T-cell (primary cell): Measurements from ENCODE around the gene VARS1. TPM values are rescaled to one million over a fixed set of nuclear protein-coding genes. Genes with fewer than 3 reads are reported as not detected.
A peak's percentile ranks its signal among the peaks of the same experiment; 100 is the strongest.
"Not testable (repeated sequence)": the region's sequence is repeated elsewhere in the genome, so short reads cannot be mapped to it uniquely, and the experiment has no call there.

Experiments used
- ATAC-seq, 4 experiments: fragments of 200-7000 bp in 3 of 4; fragments of 150-1000 bp in 1 of 4; cut with Tn5 transposase; replicated peaks in 1 of 4; 1 replicate in 3 of 4; 2 replicates in 1 of 4; pipeline ENCODE4 v1.10.0; 2021; ENCODE audit warnings: moderate library complexity in 3 of 4, mild to moderate bottlenecking in 2 of 4, moderate number of reproducible peaks in 1 of 4
- CTCF ChIA-PET, 2 donors: fragments of 300-600 bp; sonication (Branson Sonifier 250); formaldehyde crosslinking; loops; one replicate each; lab custom pipeline; 2022; ENCODE audit warnings: antibody characterized with exemption in 2 of 2; lab: Charles Lee
- POLR2A ChIA-PET, 2 donors: fragments of 300-600 bp; sonication (Branson Sonifier 250); formaldehyde crosslinking; loops; one replicate each; lab custom pipeline; 2022; ENCODE audit warnings: antibody characterized with exemption in 2 of 2; lab: Charles Lee
- DNase-seq, 35 experiments: peaks; one replicate each; pipeline versions ENCODE4 v3.0.0 to v3.0.0-alpha.2; 2013 to 2023
- H3K27ac ChIP-seq: one replicate; pipeline ENCODE4 v1.5.1; 2013; ENCODE audit warnings: low read length
- H3K27me3 ChIP-seq, 2 experiments: replicated peaks in 1 of 2; 1 replicate in 1 of 2; 2 replicates in 1 of 2; pipeline versions ENCODE4 v1.6.1 to v1.7.0; 2013; ENCODE audit warnings: low read length in 1 of 2, mixed read lengths in 1 of 2; ENCODE audit not compliant: control insufficient read depth in 2 of 2, insufficient read depth in 2 of 2; ENCODE audit errors: extremely low read depth in 1 of 2
- H3K36me3 ChIP-seq, 2 donors: 1 replicate in 1 of 2; 2 replicates in 1 of 2; pipeline versions ENCODE4 v1.6.1 to v1.7.0; 2013; ENCODE audit warnings: low read length in 1 of 2; ENCODE audit not compliant: control insufficient read depth in 2 of 2, insufficient read depth in 1 of 2; ENCODE audit errors: extremely low read depth in 1 of 2
- H3K4me1 ChIP-seq, 2 experiments: 1 replicate in 1 of 2; 2 replicates in 1 of 2; pipeline versions ENCODE4 v1.6.1 to v1.7.0; 2013; ENCODE audit warnings: low read length in 2 of 2, mixed read lengths in 1 of 2; ENCODE audit not compliant: insufficient read depth in 2 of 2, control insufficient read depth in 1 of 2; ENCODE audit errors: extremely low read depth in 1 of 2
- H3K4me3 ChIP-seq, 2 donors: 1 replicate in 1 of 2; 2 replicates in 1 of 2; pipeline versions ENCODE4 v1.5.1 to v1.7.0; 2013; ENCODE audit warnings: mild to moderate bottlenecking in 2 of 2, low read length in 1 of 2, moderate library complexity in 1 of 2; ENCODE audit not compliant: control insufficient read depth in 1 of 2; ENCODE audit errors: extremely low read depth in 1 of 2
- H3K9me3 ChIP-seq: 2 replicates; pipeline ENCODE4 v1.7.0; 2013
- H3K27ac Mint-ChIP-seq, 2 donors: one replicate each; pipeline ENCODE4 v1.8.0; 2020 to 2021; ENCODE audit warnings: mild to moderate bottlenecking in 2 of 2, mixed read lengths in 2 of 2
- H3K27me3 Mint-ChIP-seq, 2 donors: one replicate each; pipeline ENCODE4 v1.8.0; 2021 to 2022; ENCODE audit warnings: mixed read lengths in 2 of 2
- H3K36me3 Mint-ChIP-seq: one replicate; pipeline ENCODE4 v1.8.0; 2021; ENCODE audit warnings: mixed read lengths
- H3K4me1 Mint-ChIP-seq, 3 donors: one replicate each; pipeline ENCODE4 v1.8.0; 2020 to 2022; ENCODE audit warnings: mixed read lengths in 3 of 3, mild to moderate bottlenecking in 1 of 3
- H3K4me3 Mint-ChIP-seq, 3 donors: one replicate each; pipeline ENCODE4 v1.8.0; 2020 to 2022; ENCODE audit warnings: mild to moderate bottlenecking in 3 of 3, mixed read lengths in 3 of 3, moderate library complexity in 3 of 3
- H3K9me3 Mint-ChIP-seq, 3 donors: one replicate each; pipeline ENCODE4 v1.8.0; 2020 to 2022; ENCODE audit warnings: mixed read lengths in 3 of 3
- WGBS: methylation state at CpG from one replicate; pipeline ENCODE4 v1.1.5; 2013; ENCODE audit warnings: missing lambda C conversion rate; ENCODE audit not compliant: insufficient coverage; 5-methylcytosine and 5-hydroxymethylcytosine counted together
- total RNA-seq, 35 experiments: library from RNA in 6 of 35; stranded (reverse) in 6 of 35; fragments of 120-200 nt in 1 of 35; gene quantifications; one replicate each; pipeline versions ENCODE4 v1.2.1 to v1.2.4 and lab custom pipeline; 2013 to 2026

VARS1 gene
- total RNA-seq, 5 donors from 2014 or later (not counting 1 experiment from before 2014, with no cell fraction given): 44.4 to 71.0 (median 62.5) TPM

DNA sequence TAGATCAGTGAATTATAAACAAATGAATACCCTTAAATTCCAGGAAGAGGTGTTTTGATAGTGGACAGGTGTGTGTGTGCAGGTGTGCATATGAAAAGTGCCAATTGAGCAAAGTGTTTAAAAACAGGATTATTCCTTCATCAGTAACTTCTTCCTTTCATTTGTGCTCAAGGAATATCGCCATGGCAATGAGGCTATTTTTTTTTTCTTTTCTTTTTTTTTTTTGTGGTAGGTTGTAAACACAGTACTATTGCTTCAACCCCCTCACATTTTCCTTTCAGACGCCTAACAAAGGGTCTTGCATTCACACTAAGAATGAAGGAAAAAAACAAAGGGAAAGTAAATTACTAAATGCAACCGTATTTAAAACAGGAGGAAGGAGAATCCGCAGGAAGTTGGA lies 30.0 kb upstream of the VARS1 start:
- Mint-ChIP-seq H3K27ac (peak overlapping the region; percentile 98 to 99), H3K4me1 (peaks cover 39 to 57% (median 40%) of the 10 kb centered on the region in 3 donors), H3K36me3 (no peaks in the 10 kb centered on the region), H3K4me3 (peak overlapping the region in 1 of 3 donors; percentile 86), H3K9me3 (no peaks in the 10 kb centered on the region), H3K27me3 (no peaks in the 10 kb centered on the region)
- no peak for ATAC-seq
- WGBS: no CpG with 5 or more reads among the region's 4 CpGs
- Histone ChIP-seq H3K4me1 (peaks cover 12 to 47% of the 10 kb centered on the region in 2 experiments), H3K27ac (peak overlapping the region; percentile 8), H3K27me3 (no peaks in the 10 kb centered on the region), H3K36me3 (no peaks in the 10 kb centered on the region), H3K4me3 (no peak overlapping the region), H3K9me3 (no peaks in the 10 kb centered on the region)
- ChIA-PET CTCF (no interaction called here), POLR2A (interaction anchor here in 1 of 2 donors (0.6 to 0.7 kb wide), 2 partner anchors 17 to 237 kb away, joined by 3 read pairs; no protein-coding TSS in a partner anchor)
- DNase-seq: no peak

DNA sequence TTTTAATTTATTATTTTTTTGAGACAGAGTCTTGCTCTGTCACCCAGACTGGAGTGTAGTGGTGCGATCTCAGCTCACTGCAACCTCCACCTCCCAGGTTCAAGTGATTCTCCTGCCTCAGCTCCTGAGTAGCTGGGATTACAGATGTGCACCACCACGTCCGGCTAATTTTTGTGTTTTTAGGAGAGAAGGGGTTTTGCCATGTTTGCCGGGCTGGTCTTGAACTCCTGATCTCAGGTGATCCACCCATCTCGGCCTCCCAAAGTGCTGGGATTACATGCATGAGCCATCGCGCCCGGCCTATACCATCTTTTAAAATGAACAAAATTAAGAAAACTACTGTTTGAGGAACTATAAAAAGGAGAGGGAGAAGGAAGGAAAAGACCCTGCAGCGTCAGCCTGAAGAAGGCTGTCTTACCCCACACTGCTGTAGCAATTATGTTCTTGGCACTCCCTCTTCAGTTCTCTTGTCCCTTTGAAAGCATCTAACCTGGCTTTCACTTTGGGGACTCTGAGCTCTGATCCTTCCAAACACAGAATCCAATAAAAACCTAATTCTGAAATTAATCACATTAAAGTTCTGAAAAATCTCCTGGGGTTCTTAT lies 28.1 kb upstream of the VARS1 start:
- H3K27ac ChIP-seq, H3K27me3 Mint-ChIP-seq, DNase-seq, H3K9me3 Mint-ChIP-seq, ATAC-seq, H3K4me3 ChIP-seq, H3K27me3 ChIP-seq, H3K36me3 Mint-ChIP-seq, H3K36me3 ChIP-seq, H3K9me3 ChIP-seq: not testable (repeated sequence)
- Mint-ChIP-seq H3K27ac (peak overlapping the region; percentile 52 to 64), H3K4me1 (peaks cover 29 to 62% (median 45%) of the 10 kb centered on the region in 3 donors), H3K4me3 (peak overlapping the region in 1 of 3 donors; percentile 6)
- no CpG with 5 or more reads among the region's 9 CpGs for WGBS
- H3K4me1 ChIP-seq: peaks cover 10 to 54% of the 10 kb centered on the region in 2 experiments
- ChIA-PET POLR2A (interaction anchor here (0.5 to 0.6 kb wide), 2 partner anchors 11 to 310 kb away, joined by 3 to 6 read pairs; no protein-coding TSS in a partner anchor), CTCF (interaction anchor here in 1 of 2 donors (0.6 to 1.9 kb wide), 3 partner anchors 12 to 226 kb away, joined by 3 to 6 read pairs (median 3); partner anchors contain the start of gene LSM2)

DNA sequence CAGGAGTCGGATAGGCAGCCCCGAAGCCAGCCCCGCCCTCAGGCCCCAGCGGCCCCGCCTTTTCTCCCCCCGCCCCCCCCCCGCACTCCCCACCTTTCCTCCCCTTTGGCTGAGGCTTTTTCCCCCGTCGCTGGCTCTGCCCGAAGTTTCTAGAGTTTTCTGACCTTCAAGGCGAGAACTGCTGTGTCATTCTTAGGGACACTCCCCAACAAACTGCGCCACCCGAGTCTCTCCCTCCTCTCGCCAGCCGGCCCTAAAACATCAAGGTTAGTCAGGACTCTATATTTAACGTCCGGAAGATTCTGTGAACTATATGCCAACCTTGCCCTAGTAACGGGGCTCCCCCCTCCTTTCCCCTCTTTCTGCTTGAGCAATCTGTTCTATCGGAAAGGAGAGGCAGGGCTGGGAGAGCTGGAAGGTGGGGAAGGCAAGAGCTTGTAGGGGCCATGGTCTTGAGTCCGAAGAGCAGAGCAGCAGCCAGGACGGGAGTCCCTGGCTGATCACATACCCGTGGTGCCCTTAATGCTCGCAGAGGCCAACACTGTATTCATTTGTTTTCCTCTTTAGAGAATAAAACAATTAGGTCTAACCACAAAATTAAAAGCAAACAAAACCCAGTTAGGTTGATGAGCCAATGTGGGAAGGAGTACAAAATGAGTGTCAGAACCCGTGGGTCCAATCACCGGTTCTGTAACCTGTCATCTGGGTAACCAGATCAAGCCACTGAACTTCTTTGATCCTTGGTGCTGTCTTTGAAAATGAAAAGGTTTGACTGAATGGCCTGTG lies 26.7 kb upstream of the VARS1 start:
- peak overlapping the region; percentile 98 to 99 for H3K27ac Mint-ChIP-seq
- peak; percentile 32 to 53 (median 41) for ATAC-seq
- peak overlapping the region; percentile 93 to 95 (median 95) for H3K4me3 Mint-ChIP-seq
- Histone ChIP-seq H3K27me3 (no peaks in the 10 kb centered on the region), H3K4me1 (peaks cover 14 to 57% of the 10 kb centered on the region in 2 experiments), H3K4me3 (peak overlapping the region; percentile 78 to 89), H3K27ac (peak overlapping the region; percentile 85), H3K36me3 (no peaks in the 10 kb centered on the region), H3K9me3 (no peaks in the 10 kb centered on the region)
- H3K27me3 Mint-ChIP-seq: no peaks in the 10 kb centered on the region
- peak; percentile 32 to 73 (median 45) for DNase-seq
- 0% methylated on average over 7 of the region's 25 CpGs for WGBS
- CTCF ChIA-PET: interaction anchor here (0.6 to 1.9 kb wide), 2 partner anchors 15 to 148 kb away, joined by 3 to 6 read pairs; partner anchors contain the start of gene LSM2 (in 1 of the 2)
- H3K4me1 Mint-ChIP-seq: peaks cover 36 to 74% (median 58%) of the 10 kb centered on the region in 3 donors
- H3K36me3 Mint-ChIP-seq: no peaks in the 10 kb centered on the region
- H3K9me3 Mint-ChIP-seq: no peaks in the 10 kb centered on the region
- POLR2A ChIA-PET: interaction anchor here (0.6 kb wide), 2 partner anchors 15 to 274 kb away, joined by 3 to 4 read pairs; partner anchors contain the start of gene LSM2 (in 1 of the 2)

DNA sequence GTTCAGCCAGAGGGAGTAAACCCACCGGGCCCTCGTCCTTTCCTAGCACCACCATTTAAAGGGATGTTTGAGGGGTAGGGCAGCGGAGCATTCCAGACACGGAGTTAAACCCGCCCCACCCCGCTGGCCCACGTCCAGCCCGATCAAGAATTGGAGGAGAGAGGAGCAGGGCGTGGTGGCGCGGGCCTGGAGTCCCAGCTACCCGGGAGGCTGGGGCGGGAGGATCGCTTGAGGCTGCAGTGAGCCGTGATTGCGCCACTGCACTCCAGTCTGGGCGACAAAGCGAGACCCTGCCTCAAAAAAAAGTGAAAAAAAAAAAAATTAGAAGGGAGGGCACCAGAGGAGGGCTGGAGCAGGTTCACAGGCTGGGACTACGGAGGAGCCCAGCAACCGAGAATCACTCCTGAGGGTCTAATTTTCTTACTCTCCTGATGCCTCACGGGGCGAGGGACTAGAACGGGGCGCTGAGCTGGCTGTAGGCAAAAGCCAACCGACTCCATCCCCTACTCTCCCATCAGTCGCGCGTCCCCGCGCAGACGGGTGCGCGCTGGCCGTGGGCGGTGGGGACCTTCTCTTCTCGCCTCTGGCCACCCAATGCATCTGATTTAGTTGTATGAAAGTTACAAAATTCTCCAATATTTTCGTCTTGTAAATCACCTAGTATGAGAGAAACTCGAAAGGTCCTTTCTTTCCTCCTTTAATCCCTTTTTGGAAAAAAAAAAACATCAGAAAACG lies 25.9 kb upstream of the VARS1 start:
- ChIA-PET CTCF (interaction anchor here in 1 of 2 donors (0.6 kb wide), 1 partner anchor 147 kb away, joined by 3 read pairs; no protein-coding TSS in a partner anchor), POLR2A (interaction anchor here in 1 of 2 donors (0.6 kb wide), 1 partner anchor 273 kb away, joined by 3 read pairs; no protein-coding TSS in a partner anchor)
- H3K36me3 ChIP-seq: no peaks in the 10 kb centered on the region
- WGBS: 21% methylated on average over 12 of the region's 39 CpGs
- H3K27me3 Mint-ChIP-seq: no peaks in the 10 kb centered on the region
- H3K4me1 Mint-ChIP-seq: peaks cover 29 to 66% (median 50%) of the 10 kb centered on the region in 3 donors
- peak overlapping the region; percentile 85 for H3K27ac ChIP-seq
- H3K4me3 ChIP-seq: peak overlapping the region; percentile 78 to 89
- ATAC-seq (peak in 3 of 4 experiments; percentile 9 to 18 (median 10)), DNase-seq (peak in 7 of 35 experiments; percentile 16 to 48 (median 34))
- no peaks in the 10 kb centered on the region for H3K27me3 ChIP-seq
- peaks cover 11 to 50% of the 10 kb centered on the region in 2 experiments for H3K4me1 ChIP-seq
- no peaks in the 10 kb centered on the region for H3K36me3 Mint-ChIP-seq
- H3K9me3 ChIP-seq: no peaks in the 10 kb centered on the region
- peak overlapping the region; percentile 93 to 95 (median 95) for H3K4me3 Mint-ChIP-seq
- peak overlapping the region; percentile 98 to 99 for H3K27ac Mint-ChIP-seq
- no peaks in the 10 kb centered on the region for H3K9me3 Mint-ChIP-seq

DNA sequence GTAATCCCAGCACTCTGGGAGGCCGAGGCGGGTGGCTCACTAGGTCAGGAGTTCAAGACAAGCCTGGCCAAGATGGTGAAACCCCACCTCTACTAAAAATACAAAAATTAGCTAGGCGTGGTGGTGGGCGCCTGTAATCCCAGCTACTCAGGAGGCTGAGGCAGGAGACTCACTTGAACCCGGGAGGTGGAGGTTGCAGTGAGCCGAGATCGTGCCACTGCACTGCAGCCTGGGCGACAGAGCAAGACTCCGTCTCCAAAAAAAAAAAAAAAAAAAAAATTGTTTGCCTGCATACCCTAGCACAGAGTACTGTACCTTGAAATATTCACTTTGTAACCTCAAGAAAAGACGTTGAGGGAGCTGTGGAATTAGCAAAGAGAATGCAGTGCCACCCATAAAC lies 24.8 kb upstream of the VARS1 start:
- DNase-seq, H3K27me3 Mint-ChIP-seq, ATAC-seq, H3K36me3 ChIP-seq, H3K27ac ChIP-seq, H3K27me3 ChIP-seq, H3K36me3 Mint-ChIP-seq, H3K9me3 Mint-ChIP-seq, H3K9me3 ChIP-seq, H3K4me3 ChIP-seq, POLR2A ChIA-PET: not testable (repeated sequence)
- no CpG with 5 or more reads among the region's 10 CpGs for WGBS
- H3K4me1 ChIP-seq: peaks cover 10 to 42% of the 10 kb centered on the region in 2 experiments
- peak overlapping the region; percentile 93 to 95 (median 95) for H3K4me3 Mint-ChIP-seq
- CTCF ChIA-PET: interaction anchor here in 1 of 2 donors (0.9 kb wide), 1 partner anchor 14 kb away, joined by 3 read pairs; the partner anchor contains the start of gene LSM2
- peak overlapping the region; percentile 98 to 99 for H3K27ac Mint-ChIP-seq
- H3K4me1 Mint-ChIP-seq: peaks cover 29 to 59% (median 45%) of the 10 kb centered on the region in 3 donors
